AG09319 (cell line): ENCODE results near the gene BLZF1.
A peak's percentile ranks its signal among the peaks of the same experiment; 100 is the strongest.

Experiments used
- DNase-seq: peaks from one replicate; pipeline ENCODE4 v3.0.0-alpha.2; 2010; ENCODE audit warnings: low read depth; ENCODE audit errors: extremely low read depth
- TF ChIP-seq, protein P1 (sequence below): IDR thresholded peaks from 2 replicates; pipeline ENCODE4 v1.5.1; 2011; ENCODE audit warnings: low read depth, mild to moderate bottlenecking, inconsistent platforms, low read length, moderate library complexity

Gene BLZF1, protein sequence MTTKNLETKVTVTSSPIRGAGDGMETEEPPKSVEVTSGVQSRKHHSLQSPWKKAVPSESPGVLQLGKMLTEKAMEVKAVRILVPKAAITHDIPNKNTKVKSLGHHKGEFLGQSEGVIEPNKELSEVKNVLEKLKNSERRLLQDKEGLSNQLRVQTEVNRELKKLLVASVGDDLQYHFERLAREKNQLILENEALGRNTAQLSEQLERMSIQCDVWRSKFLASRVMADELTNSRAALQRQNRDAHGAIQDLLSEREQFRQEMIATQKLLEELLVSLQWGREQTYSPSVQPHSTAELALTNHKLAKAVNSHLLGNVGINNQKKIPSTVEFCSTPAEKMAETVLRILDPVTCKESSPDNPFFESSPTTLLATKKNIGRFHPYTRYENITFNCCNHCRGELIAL

DNA sequence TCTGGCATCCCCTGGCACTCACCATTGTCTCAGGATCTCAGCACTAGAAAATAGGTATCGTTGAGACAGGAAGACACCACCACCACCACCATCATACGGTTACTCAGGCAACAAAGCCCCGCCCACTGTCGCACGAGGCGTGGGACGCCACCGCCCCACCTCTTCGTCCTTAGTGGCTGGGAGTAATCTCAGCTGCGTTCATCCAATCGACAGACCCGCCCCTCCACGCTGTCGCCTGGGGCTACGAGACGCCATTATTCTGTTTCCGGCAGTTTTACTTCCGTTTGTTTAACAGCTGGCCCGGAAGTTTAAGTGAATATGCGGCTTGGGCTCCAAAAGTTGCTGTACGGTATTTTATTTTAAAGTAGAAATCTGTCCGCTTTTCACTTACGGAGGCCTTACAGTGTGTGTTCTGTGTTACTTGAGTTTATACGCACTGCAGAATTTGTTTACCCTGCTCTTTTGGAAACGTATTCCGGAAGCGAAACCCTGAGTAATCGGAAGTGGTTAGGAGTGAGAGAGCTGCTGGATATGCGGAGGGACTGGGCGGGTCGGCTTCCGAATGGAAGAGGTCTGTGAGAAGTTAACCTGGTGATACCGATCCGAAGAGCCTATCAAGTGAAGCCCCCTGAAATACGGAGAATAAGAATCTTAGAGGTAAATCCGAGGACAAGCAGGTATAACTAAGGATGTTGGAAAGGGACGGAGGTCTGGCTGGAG lies at the start of gene BLZF1, which contains the start of gene NME7:
BLZF1 (plus strand) TSS at position 510 of the 720 bp plus-strand sequence. CDS start 1,328 bp downstream, outside the sequence.
NME7 (minus strand) TSS at position 112 of the 720 bp plus-strand sequence; CDS start at position 25, 87 bp downstream.
- TF ChIP-seq, protein P1, sequence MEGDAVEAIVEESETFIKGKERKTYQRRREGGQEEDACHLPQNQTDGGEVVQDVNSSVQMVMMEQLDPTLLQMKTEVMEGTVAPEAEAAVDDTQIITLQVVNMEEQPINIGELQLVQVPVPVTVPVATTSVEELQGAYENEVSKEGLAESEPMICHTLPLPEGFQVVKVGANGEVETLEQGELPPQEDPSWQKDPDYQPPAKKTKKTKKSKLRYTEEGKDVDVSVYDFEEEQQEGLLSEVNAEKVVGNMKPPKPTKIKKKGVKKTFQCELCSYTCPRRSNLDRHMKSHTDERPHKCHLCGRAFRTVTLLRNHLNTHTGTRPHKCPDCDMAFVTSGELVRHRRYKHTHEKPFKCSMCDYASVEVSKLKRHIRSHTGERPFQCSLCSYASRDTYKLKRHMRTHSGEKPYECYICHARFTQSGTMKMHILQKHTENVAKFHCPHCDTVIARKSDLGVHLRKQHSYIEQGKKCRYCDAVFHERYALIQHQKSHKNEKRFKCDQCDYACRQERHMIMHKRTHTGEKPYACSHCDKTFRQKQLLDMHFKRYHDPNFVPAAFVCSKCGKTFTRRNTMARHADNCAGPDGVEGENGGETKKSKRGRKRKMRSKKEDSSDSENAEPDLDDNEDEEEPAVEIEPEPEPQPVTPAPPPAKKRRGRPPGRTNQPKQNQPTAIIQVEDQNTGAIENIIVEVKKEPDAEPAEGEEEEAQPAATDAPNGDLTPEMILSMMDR: no peak
- peak; percentile 85 for DNase-seq

DNA sequence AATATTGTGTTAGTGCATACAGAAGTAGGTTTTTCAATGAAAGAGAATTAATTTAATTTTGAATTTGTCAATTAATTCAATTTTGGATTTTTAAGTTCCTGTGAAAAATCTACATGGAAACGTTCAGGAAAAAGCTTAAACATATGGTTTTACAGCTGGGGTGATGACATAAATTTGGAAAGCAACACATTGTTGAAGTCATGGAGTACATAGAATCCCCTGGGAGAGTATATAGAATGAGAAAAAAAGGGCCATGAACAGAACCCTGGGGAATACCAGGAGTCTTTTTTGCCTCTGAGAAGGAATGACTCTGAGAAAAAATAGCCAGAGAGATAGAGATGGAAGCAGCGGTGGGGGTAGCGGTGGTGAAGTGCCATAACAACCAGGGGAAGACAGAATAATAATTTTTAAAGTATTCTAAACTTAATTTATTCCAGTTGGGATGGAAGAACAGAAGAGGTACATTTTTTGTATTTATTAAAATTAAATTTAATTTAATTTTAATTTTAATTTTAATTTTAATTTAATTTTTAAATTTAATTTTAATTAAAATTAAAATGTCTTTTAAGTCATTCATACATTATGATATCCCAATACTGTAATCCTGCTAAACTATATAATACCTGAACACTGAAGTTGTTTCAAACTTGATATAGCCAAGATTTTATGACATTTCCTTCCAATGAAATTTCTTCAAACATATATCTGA lies 49.3 kb upstream of the BLZF1 start:
- no peak for DNase-seq

DNA sequence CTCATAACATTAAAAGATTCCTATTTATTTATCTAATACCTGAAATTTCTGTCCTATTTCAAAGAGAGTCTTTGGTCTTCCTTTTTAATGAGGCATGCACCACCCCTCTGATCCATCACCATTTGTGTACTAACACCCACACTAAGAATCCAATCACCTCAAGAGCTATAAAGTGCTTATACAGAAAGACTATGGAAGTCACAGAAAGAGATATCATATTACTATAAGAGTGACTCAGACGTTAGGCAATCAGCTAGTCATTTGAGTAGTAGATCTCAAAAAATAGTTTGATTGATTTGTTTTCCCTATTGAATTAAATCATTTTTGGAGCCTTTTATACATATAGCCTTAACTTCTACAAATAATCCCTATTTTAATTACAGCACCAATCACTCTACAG lies 46.5 kb upstream of the BLZF1 start:
- DNase-seq: no peak
- TF ChIP-seq, protein P1: no peak

More for the DNA sequence above, 49.3 kb upstream of the BLZF1 start:
- TF ChIP-seq, protein P1: no peak

DNA sequence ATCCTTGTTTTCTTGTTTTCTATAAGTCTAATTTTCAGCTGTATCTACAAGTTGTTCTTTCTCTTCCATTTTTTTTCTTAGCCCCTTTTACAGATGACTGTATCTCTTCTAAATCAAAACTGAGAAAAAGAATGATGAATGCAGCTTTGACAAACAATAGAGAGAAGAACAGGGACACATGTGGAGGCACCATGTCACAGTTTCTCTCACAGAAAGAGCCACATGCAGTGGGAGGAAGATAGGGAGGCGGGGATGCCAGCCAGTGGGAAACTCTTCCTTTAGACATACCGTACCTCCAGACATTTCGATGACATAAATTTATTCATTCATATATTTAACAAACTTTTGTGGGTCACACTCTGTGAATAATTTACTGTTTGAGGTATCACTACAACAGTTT lies 45.9 kb upstream of the BLZF1 start:
- TF ChIP-seq, protein P1: no peak
- DNase-seq: no peak

DNA sequence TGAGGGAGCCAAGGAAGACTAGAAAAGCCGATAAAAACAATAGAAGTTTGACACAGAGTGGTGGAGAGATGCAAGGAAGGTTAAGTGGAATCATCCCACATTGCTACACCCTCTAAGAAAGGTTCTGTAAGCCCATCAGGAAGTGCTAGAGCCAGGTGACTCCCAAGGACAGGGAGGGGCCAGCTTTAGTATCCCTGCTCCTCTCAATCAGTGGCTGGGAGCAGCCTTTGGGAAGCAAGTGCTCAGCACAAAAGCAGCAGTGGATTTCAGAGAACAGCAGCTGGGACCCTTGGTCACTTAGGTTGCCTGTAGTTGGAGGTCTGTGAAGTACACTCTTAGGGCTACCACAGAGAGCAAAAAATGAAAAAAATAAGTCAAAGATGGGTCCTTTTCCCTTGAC lies 42.9 kb upstream of the BLZF1 start:
- TF ChIP-seq, protein P1: no peak
- DNase-seq: no peak

DNA sequence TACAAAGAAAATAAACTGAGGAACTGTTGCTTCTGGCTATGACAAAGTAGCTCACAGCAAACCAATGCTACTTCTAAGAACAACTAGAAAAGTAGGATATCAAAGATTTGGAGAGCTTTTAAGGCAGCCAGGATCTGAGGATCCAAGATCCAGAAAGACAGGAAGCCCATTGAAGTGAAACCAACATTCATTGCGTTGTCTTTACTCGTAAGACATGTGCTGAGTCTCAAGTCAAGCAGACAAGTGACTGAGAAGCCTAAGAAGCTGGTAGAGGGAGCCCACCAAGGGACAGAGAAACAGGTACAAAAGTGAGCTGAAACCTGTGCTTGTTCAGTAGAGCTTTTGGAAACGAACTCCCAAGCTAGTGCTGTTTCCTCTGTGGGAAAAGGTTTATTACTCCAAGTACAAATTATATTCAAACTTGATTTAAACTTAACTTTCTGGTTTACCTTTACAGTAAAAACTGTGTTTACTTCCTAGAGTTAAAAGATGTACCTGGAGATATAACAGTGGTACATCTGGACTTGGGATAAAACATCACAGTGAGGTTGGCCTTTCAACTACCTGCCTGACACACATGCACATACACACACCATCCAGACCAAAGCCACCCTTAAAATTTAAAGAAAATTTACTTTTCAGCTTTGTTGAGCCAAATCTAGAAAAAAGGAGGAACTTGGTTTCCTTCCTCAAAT lies 41.6 kb upstream of the BLZF1 start:
- TF ChIP-seq, protein P1: no peak
- no peak for DNase-seq
